SU-DHL-6 (cell line): ENCODE data around the gene HRAS.

Source experiments
- H2AFZ ChIP-seq: fragments of 200-600 bp; sonication (generic); 2 replicates; pipeline ENCODE4 v1.6.1; 2014; ENCODE audit warnings: low read depth, mild to moderate bottlenecking, moderate library complexity, mixed read lengths, antibody characterized with exemption, low read length; ENCODE audit not compliant: severe bottlenecking
- H3F3A ChIP-seq: fragments of 200-600 bp; shearing (Covaris generic); 2 replicates; pipeline ENCODE4 v1.6.0; 2016; ENCODE audit warnings: antibody characterized with exemption, mild to moderate bottlenecking; ENCODE audit not compliant: insufficient read depth
- H3K27ac ChIP-seq: fragments of 200-600 bp; sonication (generic); 2 replicates; pipeline ENCODE4 v1.5.1; 2016; ENCODE audit warnings: low read depth, mild to moderate bottlenecking, low read length, moderate library complexity, mixed read lengths
- H3K27me3 ChIP-seq: fragments of 200-600 bp; sonication (generic), shearing (Covaris generic); 2 replicates; pipeline ENCODE4 v1.6.0; 2014; ENCODE audit warnings: mild to moderate bottlenecking, low read length
- H3K36me3 ChIP-seq: fragments of 200-600 bp; sonication (generic); 2 replicates; pipeline ENCODE4 v1.6.1; 2014; ENCODE audit warnings: mild to moderate bottlenecking, low read length, mixed read lengths
- H3K4me2 ChIP-seq: fragments of 300-600, 200-600 bp; shearing (Covaris generic), sonication (generic); 2 replicates; pipeline ENCODE4 v1.6.0; 2014; ENCODE audit warnings: low read length, low read depth, mild to moderate bottlenecking; ENCODE audit not compliant: poor library complexity, severe bottlenecking
- H3K4me3 ChIP-seq: fragments of 200-600 bp; sonication (generic); 2 replicates; pipeline ENCODE4 v1.5.1; 2014; ENCODE audit warnings: antibody characterized with exemption, low read length, mild to moderate bottlenecking, mixed read lengths; ENCODE audit not compliant: insufficient read depth, poor library complexity, severe bottlenecking
- H3K79me2 ChIP-seq: fragments of 200-600 bp; sonication (generic); 2 replicates; pipeline ENCODE4 v1.6.1; 2014; ENCODE audit warnings: mild to moderate bottlenecking, low read length, moderate library complexity; ENCODE audit not compliant: insufficient read depth
- H3K9ac ChIP-seq: fragments of 200-600 bp; sonication (generic); 2 replicates; pipeline ENCODE4 v1.7.0; 2014; ENCODE audit warnings: mild to moderate bottlenecking, low read length
- H3K9me2 ChIP-seq: fragments of 200-600 bp; sonication (generic); replicated peaks from 2 replicates; pipeline ENCODE4 v1.6.1; 2014; ENCODE audit warnings: low read length; ENCODE audit not compliant: insufficient read depth
- H3K9me3 ChIP-seq: fragments of 200-600 bp; sonication (generic); 2 replicates; pipeline ENCODE4 v1.6.1; 2014; ENCODE audit warnings: low read length, mixed read lengths; ENCODE audit not compliant: insufficient read depth
- H4K20me1 ChIP-seq: fragments of 200-600 bp; sonication (generic); 2 replicates; pipeline ENCODE4 v1.6.1; 2014; ENCODE audit warnings: low read depth, mild to moderate bottlenecking, antibody characterized with exemption, low read length, moderate library complexity, mixed read lengths
- EZH2phosphoT487 ChIP-seq: fragments of 200-600 bp; sonication (generic), shearing (Covaris generic); conservative IDR thresholded peaks from 2 replicates; pipeline ENCODE4 v1.6.1; 2018; ENCODE audit warnings: mild to moderate bottlenecking, antibody characterized with exemption, low read length, moderate library complexity, mixed read lengths
- TF ChIP-seq, protein P1 (sequence below): fragments of 200-600 bp; sonication (generic); IDR thresholded peaks from one replicate; pipeline ENCODE4 v1.5.1; 2017; ENCODE audit warnings: antibody characterized with exemption, mild to moderate bottlenecking, low read length, moderate library complexity; ENCODE audit not compliant: insufficient read depth, poor library complexity, severe bottlenecking

Gene HRAS

DNA sequence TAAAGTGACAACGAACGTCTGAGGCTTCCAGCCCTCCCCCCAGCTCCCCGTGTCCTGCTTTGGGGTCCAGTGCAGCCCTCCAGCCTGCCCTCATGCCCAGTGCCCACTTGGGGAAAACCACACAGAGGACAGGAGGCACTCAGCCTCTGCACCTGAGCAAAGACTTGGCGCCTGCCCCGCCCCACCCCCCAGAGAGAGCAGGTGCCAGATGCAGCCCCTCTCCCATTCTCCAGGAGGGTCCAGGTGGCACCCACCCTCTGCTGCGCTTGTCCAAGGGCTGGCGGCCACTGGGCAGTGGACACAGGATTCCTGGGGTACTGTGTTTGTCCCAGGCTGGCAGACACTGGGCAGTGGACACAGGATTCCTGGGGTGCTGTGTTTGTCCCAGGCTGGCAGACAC is 44.0 kb downstream of the HRAS start:
- TF ChIP-seq, protein P1, sequence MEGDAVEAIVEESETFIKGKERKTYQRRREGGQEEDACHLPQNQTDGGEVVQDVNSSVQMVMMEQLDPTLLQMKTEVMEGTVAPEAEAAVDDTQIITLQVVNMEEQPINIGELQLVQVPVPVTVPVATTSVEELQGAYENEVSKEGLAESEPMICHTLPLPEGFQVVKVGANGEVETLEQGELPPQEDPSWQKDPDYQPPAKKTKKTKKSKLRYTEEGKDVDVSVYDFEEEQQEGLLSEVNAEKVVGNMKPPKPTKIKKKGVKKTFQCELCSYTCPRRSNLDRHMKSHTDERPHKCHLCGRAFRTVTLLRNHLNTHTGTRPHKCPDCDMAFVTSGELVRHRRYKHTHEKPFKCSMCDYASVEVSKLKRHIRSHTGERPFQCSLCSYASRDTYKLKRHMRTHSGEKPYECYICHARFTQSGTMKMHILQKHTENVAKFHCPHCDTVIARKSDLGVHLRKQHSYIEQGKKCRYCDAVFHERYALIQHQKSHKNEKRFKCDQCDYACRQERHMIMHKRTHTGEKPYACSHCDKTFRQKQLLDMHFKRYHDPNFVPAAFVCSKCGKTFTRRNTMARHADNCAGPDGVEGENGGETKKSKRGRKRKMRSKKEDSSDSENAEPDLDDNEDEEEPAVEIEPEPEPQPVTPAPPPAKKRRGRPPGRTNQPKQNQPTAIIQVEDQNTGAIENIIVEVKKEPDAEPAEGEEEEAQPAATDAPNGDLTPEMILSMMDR = no peak
- no peak for TF ChIP-seq EZH2phosphoT487
- Histone ChIP-seq H3K36me3 (no peaks in the 10 kb centered on the region), H3F3A (0 out of 2 replicates have a peak, but pooled peaks cover 3% of the 10 kb centered on the region), H3K9me2 (no peaks in the 10 kb centered on the region), H3K27ac (no peak overlapping the region), H3K9me3 (no peaks in the 10 kb centered on the region), H3K4me3 (no peak overlapping the region), H3K4me2 (no peak overlapping the region), H3K27me3 (no peaks in the 10 kb centered on the region), H3K9ac (no peak overlapping the region), H2AFZ (no peak overlapping the region), H3K79me2 (no peaks in the 10 kb centered on the region), H4K20me1 (no peaks in the 10 kb centered on the region)

DNA sequence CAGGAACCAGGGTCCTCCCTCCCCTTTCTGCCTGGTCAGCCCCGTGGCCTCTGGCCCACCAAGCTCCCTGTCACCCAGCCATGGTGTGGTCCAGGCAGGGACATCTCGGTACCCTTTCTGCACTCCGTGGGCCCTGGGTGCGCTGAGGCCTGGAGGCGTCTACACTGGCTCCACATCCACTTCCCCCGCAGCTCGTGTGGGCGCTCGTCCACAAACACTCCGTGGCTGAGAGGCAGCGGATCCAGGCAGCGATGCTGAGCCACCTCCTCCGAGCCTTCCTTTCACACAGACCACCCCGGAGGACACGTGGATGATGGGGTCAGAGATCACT is 44.5 kb downstream of the HRAS start:
- Histone ChIP-seq H3K4me2 (no peak overlapping the region), H4K20me1 (no peaks in the 10 kb centered on the region), H3K27ac (no peak overlapping the region), H3K4me3 (no peak overlapping the region), H3K36me3 (no peaks in the 10 kb centered on the region), H3F3A (no peaks in the 10 kb centered on the region), H3K27me3 (no peaks in the 10 kb centered on the region), H3K9ac (no peak overlapping the region), H3K9me2 (no peaks in the 10 kb centered on the region), H2AFZ (no peak overlapping the region), H3K9me3 (no peaks in the 10 kb centered on the region), H3K79me2 (no peaks in the 10 kb centered on the region)
- no peak for TF ChIP-seq EZH2phosphoT487
- TF ChIP-seq, protein P1 = no peak

DNA sequence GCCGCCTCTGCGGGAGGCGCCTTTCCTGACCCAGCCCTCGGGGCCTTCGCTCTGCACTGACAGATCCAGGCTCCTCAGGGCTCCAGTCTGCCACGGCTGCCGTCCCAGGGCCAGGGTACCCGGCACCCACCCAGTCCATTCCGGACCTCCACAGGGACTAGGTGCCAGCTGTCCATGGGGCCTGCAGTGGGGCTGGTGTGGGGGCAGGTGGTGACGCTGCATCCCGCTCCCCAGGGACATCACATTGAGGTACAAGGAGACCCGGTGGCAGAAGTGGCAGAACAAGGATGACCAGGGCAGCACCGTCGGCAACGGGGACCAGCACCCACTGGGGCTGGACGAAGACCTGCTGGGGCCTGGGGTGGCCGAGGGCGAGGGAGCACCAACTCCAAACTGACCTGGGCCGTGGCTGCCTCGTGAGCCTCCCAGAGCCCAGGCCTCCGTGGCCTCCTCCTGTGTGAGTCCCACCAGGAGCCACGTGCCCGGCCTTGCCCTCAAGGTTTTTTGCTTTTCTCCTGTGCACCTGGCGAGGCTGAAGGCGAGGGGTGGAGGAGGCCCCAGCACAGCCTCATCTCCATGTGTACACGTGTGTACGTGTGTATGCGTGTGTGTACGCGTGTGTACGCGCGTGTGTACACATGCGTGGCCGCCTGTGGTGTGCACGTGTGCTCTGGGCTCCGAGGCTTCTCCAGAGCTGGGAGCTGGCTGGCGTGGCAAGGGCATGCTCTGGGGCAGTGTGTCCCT is 45.0 kb downstream of the HRAS start:
- no peaks in the 10 kb centered on the region for H3K9me2 ChIP-seq
- H2AFZ ChIP-seq = no peak overlapping the region
- no peak overlapping the region for H3K4me2 ChIP-seq
- no peaks in the 10 kb centered on the region for H4K20me1 ChIP-seq
- TF ChIP-seq, protein P1 = no peak
- no peak for TF ChIP-seq EZH2phosphoT487
- H3K27me3 ChIP-seq = no peaks in the 10 kb centered on the region
- no peaks in the 10 kb centered on the region for H3K9me3 ChIP-seq
- H3K79me2 ChIP-seq = no peaks in the 10 kb centered on the region
- H3F3A ChIP-seq = no peaks in the 10 kb centered on the region
- H3K9ac ChIP-seq = no peak overlapping the region
- no peak overlapping the region for H3K4me3 ChIP-seq
- H3K36me3 ChIP-seq = no peaks in the 10 kb centered on the region
- no peak overlapping the region for H3K27ac ChIP-seq
